ENCODE measurements around the gene NLRP13. TPM values are rescaled to one million over a fixed set of nuclear protein-coding genes. Genes with fewer than 3 reads are reported as not detected.

The NLRP13 gene
- total RNA-seq, 4 donors from 2014 or later: not detected

DNA sequence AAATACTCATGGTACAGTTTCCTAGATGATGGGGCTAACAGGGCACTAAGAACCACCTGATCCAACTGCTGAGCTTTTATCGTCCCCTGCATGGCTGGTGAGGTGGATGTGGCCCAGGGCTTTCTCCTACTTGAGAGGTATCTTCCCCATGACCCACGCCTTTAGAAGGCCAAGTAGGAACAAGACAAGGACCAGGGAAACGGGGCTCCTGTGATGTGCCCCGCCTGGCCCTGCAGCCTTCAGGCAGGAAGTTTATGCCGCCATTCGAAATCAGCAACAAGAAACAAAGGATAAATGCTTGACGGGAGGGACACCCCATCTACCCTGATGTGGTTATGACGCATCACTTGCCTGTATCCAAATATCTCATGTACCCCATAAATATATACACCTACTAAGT, 4.1 kb downstream of the NLRP13 start:
- no peak for ATAC-seq (ENCODE audit: low FRiP score)
- no peak for DNase-seq (ENCODE audit: low spot score)
- TF ChIP-seq, protein P1, sequence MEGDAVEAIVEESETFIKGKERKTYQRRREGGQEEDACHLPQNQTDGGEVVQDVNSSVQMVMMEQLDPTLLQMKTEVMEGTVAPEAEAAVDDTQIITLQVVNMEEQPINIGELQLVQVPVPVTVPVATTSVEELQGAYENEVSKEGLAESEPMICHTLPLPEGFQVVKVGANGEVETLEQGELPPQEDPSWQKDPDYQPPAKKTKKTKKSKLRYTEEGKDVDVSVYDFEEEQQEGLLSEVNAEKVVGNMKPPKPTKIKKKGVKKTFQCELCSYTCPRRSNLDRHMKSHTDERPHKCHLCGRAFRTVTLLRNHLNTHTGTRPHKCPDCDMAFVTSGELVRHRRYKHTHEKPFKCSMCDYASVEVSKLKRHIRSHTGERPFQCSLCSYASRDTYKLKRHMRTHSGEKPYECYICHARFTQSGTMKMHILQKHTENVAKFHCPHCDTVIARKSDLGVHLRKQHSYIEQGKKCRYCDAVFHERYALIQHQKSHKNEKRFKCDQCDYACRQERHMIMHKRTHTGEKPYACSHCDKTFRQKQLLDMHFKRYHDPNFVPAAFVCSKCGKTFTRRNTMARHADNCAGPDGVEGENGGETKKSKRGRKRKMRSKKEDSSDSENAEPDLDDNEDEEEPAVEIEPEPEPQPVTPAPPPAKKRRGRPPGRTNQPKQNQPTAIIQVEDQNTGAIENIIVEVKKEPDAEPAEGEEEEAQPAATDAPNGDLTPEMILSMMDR (IDR thresholded peaks at IDR 0.05): no peak

DNA sequence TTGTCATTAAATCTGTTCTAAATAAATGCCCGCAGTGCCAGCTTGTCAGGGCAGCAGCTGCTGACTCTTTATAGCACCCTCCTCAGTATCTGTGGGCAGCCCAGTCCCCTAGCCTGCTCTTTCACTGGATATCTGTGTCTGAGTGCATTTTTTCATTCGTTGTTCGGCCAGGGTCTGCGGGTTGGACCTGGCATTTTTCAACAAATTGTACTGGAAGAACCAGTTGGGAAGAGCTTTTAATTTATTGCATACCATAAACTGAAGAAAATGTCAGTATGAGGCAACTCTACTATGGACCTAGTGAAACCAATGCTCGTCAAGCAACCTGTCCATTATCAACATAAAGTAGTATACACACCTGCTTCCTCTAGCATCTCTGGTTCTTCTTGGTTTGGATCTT, 8.6 kb downstream of the NLRP13 start:
- TF ChIP-seq, protein P1 (IDR thresholded peaks at IDR 0.05): no peak
- ATAC-seq (ENCODE audit: low FRiP score): no peak
- no peak for DNase-seq (ENCODE audit: low spot score)

DNA sequence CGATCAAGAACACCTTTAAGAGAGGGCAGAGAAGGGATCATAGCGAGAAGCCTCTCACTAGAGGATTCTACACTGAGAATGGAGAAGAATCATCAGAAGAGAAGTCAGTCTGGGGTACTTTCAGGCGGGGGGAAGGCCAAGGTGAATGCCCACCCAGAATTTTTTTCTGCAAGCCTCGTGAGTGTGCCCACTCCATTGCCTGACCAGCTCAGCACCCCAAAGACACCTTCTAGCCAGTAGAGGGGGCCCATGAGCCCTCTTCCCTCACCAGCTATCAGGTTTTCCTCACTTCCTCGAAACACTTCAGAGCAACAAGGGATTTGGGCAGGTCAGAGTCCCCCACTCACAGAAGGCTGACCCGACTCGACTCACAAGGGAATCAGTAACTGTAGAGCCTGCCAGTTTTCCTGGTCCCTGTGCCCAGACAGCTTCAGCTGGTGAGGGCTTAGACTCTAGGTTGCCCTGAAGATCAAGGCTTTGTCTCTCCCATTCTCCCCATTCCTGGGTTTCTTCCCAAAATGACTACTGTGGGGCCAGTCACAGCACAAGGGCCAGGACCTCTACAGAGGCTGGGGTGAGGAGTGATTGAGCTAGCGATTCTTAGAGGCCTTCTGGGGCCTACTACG, 18.4 kb downstream of the NLRP13 start:
- no peak for DNase-seq (ENCODE audit: low spot score)
- no peak for ATAC-seq (ENCODE audit: low FRiP score)
- TF ChIP-seq, protein P1 (IDR thresholded peaks at IDR 0.05): no peak

DNA sequence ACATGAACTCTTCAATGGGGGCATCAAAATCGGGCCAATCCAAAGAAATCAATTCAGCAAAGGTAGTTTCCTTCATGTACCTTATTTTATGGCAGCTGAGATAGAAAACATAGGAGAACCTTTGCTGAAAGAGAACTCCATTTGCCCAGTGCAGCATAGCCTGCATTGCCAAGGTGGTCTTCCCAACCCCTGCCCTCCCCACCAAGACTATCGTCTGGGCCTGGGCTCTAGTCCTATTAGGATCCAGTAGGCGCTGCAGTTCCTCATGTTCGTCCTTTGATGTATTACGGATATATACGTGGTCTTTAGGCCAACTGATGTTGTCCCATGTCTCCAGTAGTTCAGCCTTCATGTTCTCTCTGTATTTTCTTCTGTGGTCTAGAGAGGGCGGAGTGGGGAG, 19.2 kb downstream of the NLRP13 start:
- ATAC-seq (ENCODE audit: low FRiP score) (no peak), DNase-seq (ENCODE audit: low spot score) (no peak)
- TF ChIP-seq, protein P1 (IDR thresholded peaks at IDR 0.05): no peak

DNA sequence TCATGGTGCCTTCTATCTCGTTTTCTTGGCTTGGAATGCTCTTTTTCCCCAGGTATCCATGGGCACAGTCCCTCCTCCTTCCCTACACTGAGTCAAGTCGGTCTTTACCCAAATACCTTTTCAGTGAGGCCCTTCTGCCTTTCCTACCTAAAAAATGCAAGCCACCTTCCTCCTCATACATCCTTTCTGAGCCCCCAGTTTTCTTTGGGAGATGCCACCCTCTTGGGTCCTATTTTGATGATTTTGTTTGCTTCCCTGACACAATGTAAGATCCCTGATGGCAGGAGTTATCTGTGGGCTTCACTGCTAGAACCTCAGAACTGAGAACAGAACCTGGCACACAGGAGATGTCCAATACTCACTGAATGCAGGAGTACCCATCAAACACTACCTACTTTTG, 22.3 kb downstream of the NLRP13 start:
- no peak for ATAC-seq (ENCODE audit: low FRiP score)
- TF ChIP-seq, protein P1 (IDR thresholded peaks at IDR 0.05): no peak
- DNase-seq (ENCODE audit: low spot score): no peak

DNA sequence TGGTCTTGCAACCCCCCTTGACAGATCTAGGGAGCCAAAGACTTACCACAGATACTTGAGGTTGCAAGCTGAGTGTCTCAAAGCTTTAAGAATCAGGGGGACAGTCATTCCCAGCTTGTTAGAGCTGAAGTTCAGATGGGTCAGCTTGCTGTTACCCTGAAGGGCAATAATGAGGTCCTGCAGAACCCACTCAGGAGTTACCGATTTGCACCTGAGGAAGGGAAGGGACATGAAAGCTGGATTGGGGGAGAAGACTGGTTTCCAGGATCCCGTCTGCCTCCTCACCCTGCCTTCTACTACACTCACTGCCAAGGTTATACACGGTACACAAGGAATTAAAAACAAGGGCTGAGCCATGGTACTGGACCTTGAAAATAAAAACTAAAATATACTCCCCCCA, 24.4 kb downstream of the NLRP13 start:
- DNase-seq (ENCODE audit: low spot score): no peak
- ATAC-seq (ENCODE audit: low FRiP score): no peak
- TF ChIP-seq, protein P1 (IDR thresholded peaks at IDR 0.05): no peak

DNA sequence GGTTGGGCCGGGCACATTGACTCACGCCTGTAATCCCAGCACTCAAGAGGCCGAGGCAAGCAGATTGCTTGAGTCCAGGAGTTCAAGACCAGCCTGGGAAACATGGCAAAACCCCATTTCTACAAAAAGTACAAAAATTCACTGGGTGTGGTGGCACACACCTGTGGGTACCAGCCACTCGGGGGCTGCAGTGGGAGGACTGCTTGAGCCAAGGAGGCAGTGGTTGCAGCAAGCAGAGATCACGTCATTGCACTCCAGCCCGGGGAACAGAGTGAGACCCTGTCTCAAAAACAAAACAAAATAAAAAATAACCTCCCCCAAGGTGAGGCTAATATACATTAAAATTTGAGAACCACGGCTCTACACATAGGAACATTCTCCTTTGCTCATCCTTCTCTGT, 24.9 kb downstream of the NLRP13 start:
- no peak for ATAC-seq (ENCODE audit: low FRiP score)
- no peak for DNase-seq (ENCODE audit: low spot score)
- TF ChIP-seq, protein P1 (IDR thresholded peaks at IDR 0.05): no peak
